HG02852 (cell line): ENCODE results near the gene COQ10A.

Experiments
- ATAC-seq: cut with Tn5 transposase; IDR thresholded peaks from one replicate; pipeline ENCODE4 v1.9.1; 2021; ENCODE audit warnings: mild to moderate bottlenecking, moderate library complexity; ENCODE audit not compliant: unreplicated experiment

COQ10A gene

DNA sequence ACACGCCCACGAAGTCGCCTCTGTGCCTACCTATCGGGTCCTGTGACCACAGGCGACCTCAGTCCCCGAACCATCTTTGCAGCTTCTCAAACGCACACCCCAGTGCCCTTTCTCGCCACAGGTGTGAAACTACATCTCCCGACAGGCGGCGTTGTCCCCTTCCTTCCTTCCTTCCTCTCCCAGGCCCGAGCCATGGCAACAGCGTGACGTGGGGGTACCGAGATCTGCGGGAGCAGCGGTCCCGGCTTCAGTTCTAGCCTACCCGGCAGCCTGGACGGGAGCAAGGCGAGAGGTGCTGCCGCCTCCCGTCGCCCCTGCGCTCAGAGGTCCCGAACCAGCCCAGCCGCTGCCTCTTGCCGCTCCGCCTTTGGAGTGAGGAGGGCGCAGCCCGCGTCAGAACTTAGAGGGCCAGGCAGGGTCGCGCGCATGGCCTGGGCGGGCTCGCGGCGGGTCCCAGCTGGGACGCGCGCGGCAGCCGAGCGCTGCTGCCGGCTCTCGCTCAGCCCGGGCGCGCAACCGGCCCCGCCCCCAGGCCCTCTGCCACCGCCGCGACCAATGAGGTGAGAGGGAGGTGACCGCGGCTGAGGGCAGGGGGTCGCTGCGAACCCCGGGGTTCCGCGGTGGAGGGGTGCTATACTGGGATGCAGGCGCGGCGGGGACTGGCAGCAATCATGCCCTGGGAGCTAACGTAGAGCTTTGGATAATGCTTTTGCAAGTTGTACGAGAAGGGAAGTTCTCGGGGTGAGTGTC lies at the start of gene COQ10A:
Gene COQ10A, plus strand, starts transcription at position 250 of the 750 bp plus-strand sequence. Its CDS starts 177 bp downstream, at position 427.
- peak; percentile 91 for ATAC-seq

- no peak for ATAC-seq
These were observed 46.9 kb upstream of the COQ10A start for GRCh38 chr12:56219840-56220239.

GRCh38 chr12:56220611-56221231 lies 46.0 kb upstream of the COQ10A start:
- no peak for ATAC-seq

DNA sequence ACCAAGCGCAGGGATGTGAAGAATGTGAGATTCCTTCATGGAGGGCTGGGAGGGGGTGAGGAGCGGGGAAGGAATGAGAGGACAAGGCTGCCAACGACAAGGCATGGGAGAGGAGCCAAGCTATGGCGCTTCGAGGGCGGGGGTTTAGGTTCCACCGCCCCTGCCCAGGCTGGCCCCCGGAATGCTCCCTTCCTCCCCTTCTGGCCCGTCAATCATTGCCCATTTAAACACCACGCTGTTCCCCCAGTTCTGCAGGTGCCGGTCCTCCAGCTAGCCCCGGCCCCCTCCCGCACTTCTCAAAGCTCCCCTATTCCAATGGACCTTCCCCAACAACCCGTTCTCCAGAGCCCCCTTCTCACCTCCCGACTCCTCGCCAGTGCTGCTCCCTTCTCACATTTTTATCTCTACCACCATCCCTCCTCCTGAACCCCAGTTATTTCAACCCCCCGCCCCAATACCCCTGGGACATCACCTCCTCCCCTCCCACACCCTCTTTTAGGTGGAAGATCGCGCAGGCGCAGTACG lies 45.4 kb upstream of the COQ10A start:
- ATAC-seq = peak; percentile 23

- ATAC-seq = peak; percentile 82
These were observed 44.8 kb upstream of the COQ10A start, which contains the start of gene RNF41 for GRCh38 chr12:56221757-56222530. RNF41 (minus strand) TSS chr12:56221922; CDS start chr12:56214047, 7,875 bp downstream.

DNA sequence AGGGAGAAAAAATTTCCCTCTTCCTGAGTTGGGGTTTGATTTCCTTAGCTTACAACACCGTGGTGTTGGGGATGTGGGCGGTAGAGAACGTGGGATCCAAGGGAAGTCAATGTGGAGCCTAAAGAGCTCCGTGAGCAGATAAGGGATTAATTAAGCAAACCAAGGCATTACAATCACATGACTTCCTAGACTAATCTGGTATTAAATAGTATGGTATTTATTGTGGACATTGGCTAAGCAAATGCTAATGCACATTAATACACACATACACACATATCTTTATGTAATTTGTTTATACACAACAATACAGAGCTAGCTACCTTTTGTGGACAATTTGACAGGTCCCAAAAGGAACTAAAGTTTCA lies 44.2 kb upstream of the COQ10A start:
- no peak for ATAC-seq

DNA sequence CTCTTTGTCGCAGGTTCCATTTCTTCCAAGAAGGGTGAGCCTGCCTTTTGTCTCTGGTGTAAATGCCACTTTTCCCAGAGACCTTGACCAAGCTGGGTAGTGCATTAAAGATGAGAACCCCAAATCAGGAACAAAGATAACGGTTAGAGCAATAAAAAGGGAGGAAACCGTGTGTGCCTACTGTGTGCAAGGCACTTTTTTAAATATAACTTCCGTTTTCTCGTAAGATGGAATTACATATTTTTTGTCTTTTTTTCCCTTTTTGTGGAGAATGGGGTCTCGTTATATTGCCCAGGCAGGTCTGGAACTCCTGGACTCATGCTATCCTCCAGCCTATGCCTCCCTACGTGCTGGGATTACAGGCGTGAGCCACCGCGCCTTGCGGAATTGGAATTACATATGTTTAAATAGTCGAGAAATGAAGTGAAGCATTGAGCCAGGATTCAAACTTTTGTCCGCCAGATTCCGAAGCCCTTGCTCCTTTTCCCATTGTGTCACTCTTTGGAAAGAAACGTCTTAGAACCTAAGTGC lies 43.1 kb upstream of the COQ10A start:
- no peak for ATAC-seq

GRCh38 chr12:56224102-56224701 lies 42.5 kb upstream of the COQ10A start, which contains the start of gene NABP2:
NABP2 (plus strand) TSS chr12:56224342; CDS start chr12:56224857, 515 bp downstream.
- peak; percentile 72 for ATAC-seq

DNA sequence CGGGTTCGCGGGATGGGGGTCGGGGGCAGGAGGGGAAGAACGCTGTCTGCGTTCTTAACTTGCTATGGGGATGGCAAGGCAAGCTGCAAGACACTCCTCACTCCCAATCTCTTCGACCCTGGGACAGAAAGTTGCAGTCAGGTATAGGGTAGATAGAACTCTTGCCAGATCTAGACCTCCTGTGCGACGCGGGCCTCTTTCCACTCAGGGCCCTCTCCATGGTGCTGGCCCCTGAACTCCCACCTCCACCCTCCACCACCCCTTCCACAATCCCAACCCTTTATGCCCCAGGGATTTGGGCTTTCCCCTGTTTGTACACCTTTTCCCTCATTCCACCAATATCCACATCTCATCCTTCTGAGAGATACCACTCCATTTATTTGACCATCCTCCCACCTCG lies 41.8 kb upstream of the COQ10A start:
- no peak for ATAC-seq

DNA sequence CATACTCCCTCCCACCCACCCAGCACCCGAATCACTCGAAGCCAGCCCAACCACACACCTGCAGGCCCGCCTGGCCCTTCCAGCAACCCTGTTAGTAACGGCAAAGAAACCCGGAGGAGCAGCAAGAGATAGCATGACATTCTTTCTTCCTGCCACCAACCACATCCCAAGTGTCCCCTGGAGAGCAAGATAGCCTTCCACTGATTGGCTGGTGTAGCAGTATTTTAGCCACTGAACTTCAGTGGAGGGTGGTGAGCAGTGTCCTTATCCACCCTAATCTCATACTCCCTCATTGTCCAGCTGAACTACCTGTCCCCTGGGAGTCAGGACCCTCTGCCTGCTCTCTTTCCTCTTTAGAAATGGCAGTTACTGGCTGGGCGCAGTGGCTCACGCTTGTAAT lies 37.7 kb upstream of the COQ10A start:
- ATAC-seq = no peak

GRCh38 chr12:56229916-56230431 lies 36.8 kb upstream of the COQ10A start, which contains the start of gene SLC39A5:
SLC39A5 (plus strand) TSS chr12:56230051; CDS start chr12:56231275, 1,224 bp downstream.
- no peak for ATAC-seq

GRCh38 chr12:56230432-56231183 lies 36.1 kb upstream of the COQ10A start:
- ATAC-seq = no peak

DNA sequence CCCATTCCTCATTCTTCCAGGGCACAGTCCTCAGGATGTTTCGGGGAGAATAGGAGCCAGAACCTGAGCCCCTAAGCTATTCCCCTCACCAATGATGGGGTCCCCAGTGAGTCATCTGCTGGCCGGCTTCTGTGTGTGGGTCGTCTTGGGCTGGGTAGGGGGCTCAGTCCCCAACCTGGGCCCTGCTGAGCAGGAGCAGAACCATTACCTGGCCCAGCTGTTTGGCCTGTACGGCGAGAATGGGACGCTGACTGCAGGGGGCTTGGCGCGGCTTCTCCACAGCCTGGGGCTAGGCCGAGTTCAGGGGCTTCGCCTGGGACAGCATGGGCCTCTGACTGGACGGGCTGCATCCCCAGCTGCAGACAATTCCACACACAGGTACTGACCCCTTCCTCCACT lies 35.6 kb upstream of the COQ10A start:
- no peak for ATAC-seq

GRCh38 chr12:56234746-56235436 lies 31.9 kb upstream of the COQ10A start:
- ATAC-seq = no peak

DNA sequence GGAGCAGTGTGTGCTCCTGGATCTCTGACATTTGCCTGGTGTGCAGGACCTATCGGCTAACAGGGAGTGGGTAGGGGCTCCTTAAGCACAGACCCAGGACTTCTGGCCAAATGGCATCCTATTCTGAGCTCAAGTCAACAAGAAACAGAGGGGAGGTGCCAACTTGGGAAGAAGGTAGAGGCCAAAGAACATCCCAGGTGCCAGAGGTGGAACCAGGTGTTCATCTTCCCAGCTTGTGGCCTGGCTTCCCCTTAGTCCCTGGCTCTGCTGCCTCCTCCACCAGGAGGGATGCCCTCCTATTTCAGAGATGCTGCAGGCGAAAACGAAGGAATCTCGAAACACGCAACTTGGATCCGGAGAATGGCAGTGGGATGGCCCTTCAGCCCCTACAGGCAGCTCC lies 30.7 kb upstream of the COQ10A start:
- no peak for ATAC-seq

DNA sequence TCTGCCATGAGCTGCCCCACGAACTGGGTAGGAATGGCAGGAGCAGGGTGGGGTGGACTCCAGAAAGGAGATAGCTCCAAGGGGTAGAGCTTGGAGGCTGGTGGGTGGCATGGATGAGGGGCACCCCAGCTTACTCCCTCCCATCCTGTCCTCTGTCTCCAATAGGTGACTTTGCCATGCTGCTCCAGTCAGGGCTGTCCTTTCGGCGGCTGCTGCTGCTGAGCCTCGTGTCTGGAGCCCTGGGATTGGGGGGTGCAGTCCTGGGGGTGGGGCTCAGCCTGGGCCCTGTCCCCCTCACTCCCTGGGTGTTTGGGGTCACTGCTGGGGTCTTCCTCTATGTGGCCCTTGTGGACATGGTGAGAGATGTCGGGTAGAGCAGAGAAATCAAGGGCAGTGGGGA lies 29.8 kb upstream of the COQ10A start:
- no peak for ATAC-seq

GRCh38 chr12:56237552-56237951 lies 29.2 kb upstream of the COQ10A start:
- no peak for ATAC-seq

- no peak for ATAC-seq
These were observed 25.1 kb upstream of the COQ10A start for GRCh38 chr12:56241424-56242303.
